GM21576 (cell line): ENCODE data around the gene CDC14B.

ENCODE experiments used
- ATAC-seq: cut with Tn5 transposase; IDR thresholded peaks from one replicate; pipeline ENCODE4 v1.9.1; 2021; ENCODE audit warnings: mild to moderate bottlenecking, moderate library complexity; ENCODE audit not compliant: unreplicated experiment

The CDC14B gene

GRCh38 chr9:96487029-96487396, 132.6 kb downstream of the CDC14B start:
- ATAC-seq, result no peak

GRCh38 chr9:96486386-96487028, 133.1 kb downstream of the CDC14B start:
- no peak for ATAC-seq

GRCh38 chr9:96485280-96485679, 134.4 kb downstream of the CDC14B start:
- no peak for ATAC-seq

GRCh38 chr9:96484521-96484931, 135.1 kb downstream of the CDC14B start:
- peak; percentile 93 for ATAC-seq

GRCh38 chr9:96483733-96484390, 135.8 kb downstream of the CDC14B start:
- ATAC-seq, result no peak

GRCh38 chr9:96483197-96483596, 136.4 kb downstream of the CDC14B start:
- ATAC-seq, result no peak

- no peak for ATAC-seq
Measured at GRCh38 chr9:96482476-96482875, 137.2 kb downstream of the CDC14B start.

GRCh38 chr9:96480736-96481135, 138.9 kb downstream of the CDC14B start:
- ATAC-seq, result no peak

GRCh38 chr9:96478829-96479371, 140.7 kb downstream of the CDC14B start:
- ATAC-seq, result peak; percentile 76

- no peak for ATAC-seq
Measured at GRCh38 chr9:96476591-96476990, 143.1 kb downstream of the CDC14B start.

- ATAC-seq, result no peak
Measured at GRCh38 chr9:96476013-96476412, 143.6 kb downstream of the CDC14B start.

- no peak for ATAC-seq
Measured at GRCh38 chr9:96467784-96468183, 151.9 kb downstream of the CDC14B start.

- ATAC-seq, result no peak
Measured at GRCh38 chr9:96464426-96464825, 155.2 kb downstream of the CDC14B start.

GRCh38 chr9:96462541-96462940, 157.1 kb downstream of the CDC14B start:
- ATAC-seq, result no peak

GRCh38 chr9:96461336-96461735, 158.3 kb downstream of the CDC14B start:
- ATAC-seq, result no peak

GRCh38 chr9:96460882-96461281, 158.8 kb downstream of the CDC14B start:
- no peak for ATAC-seq

GRCh38 chr9:96460470-96460869, 159.2 kb downstream of the CDC14B start:
- ATAC-seq, result no peak

GRCh38 chr9:96459268-96460007, 160.2 kb downstream of the CDC14B start:
- ATAC-seq, result no peak

GRCh38 chr9:96458226-96458625, 161.4 kb downstream of the CDC14B start:
- no peak for ATAC-seq

GRCh38 chr9:96457266-96457665, 162.4 kb downstream of the CDC14B start:
- no peak for ATAC-seq

- ATAC-seq, result no peak
Measured at GRCh38 chr9:96453625-96454024, 166.0 kb downstream of the CDC14B start.
